ENCODE data around the gene SH3RF1.

Gene SH3RF1

GRCh38 chr4:169108303-169108702, 162.5 kb downstream of the SH3RF1 start:
- Histone ChIP-seq H3K79me2 (ENCODE audit: control insufficient read depth, low read length) (no peaks in the 10 kb centered on the region), H3K36me3 (ENCODE audit: control insufficient read depth, low read length) (no peaks in the 10 kb centered on the region)
- TF ChIP-seq CTCF (IDR thresholded peaks at IDR 0.05; ENCODE audit: low read depth, low read length, poor library complexity, severe bottlenecking) (no peak), EZH2phosphoT487 (IDR thresholded peaks at IDR 0.05; ENCODE audit: borderline replicate concordance, low read length) (no peak)

GRCh38 chr4:169107528-169107927, 163.2 kb downstream of the SH3RF1 start:
- Histone ChIP-seq H3K4me3 (ENCODE audit: low read length) (no peak overlapping the region), H3K27me3 (ENCODE audit: control insufficient read depth, low read length) (no peaks in the 10 kb centered on the region), H3K4me1 (ENCODE audit: control insufficient read depth, low read length) (no peaks in the 10 kb centered on the region), H3K9me3 (ENCODE audit: control insufficient read depth, insufficient read depth, low read length) (no peaks in the 10 kb centered on the region), H3K36me3 (ENCODE audit: control insufficient read depth, low read length) (no peaks in the 10 kb centered on the region), H3F3A (ENCODE audit: control insufficient read depth, insufficient read depth) (no peaks in the 10 kb centered on the region), H3K27ac (ENCODE audit: low read depth, low read length) (no peak overlapping the region), H3K79me2 (ENCODE audit: control insufficient read depth, low read length) (no peaks in the 10 kb centered on the region), H4K20me1 (ENCODE audit: control insufficient read depth, insufficient read depth, low read depth, low read length) (no peaks in the 10 kb centered on the region), H3K4me2 (ENCODE audit: low read length) (no peak overlapping the region), H3K9me2 (replicated peaks; ENCODE audit: control insufficient read depth, low read length) (no peaks in the 10 kb centered on the region)
- no peak for TF ChIP-seq EZH2phosphoT487 (IDR thresholded peaks at IDR 0.05; ENCODE audit: borderline replicate concordance, low read length)
- no peak for TF ChIP-seq CTCF (IDR thresholded peaks at IDR 0.05; ENCODE audit: low read depth, low read length, poor library complexity, severe bottlenecking)

More at GRCh38 chr4:169108303-169108702, 162.5 kb downstream of the SH3RF1 start:
- H4K20me1 ChIP-seq (ENCODE audit: control insufficient read depth, insufficient read depth, low read depth, low read length), result no peaks in the 10 kb centered on the region
- no peaks in the 10 kb centered on the region for H3K9me3 ChIP-seq (ENCODE audit: control insufficient read depth, insufficient read depth, low read length)
- no peaks in the 10 kb centered on the region for H3K27me3 ChIP-seq (ENCODE audit: control insufficient read depth, low read length)
- H3K27ac ChIP-seq (ENCODE audit: low read depth, low read length), result no peak overlapping the region
- H3K4me3 ChIP-seq (ENCODE audit: low read length), result no peak overlapping the region
- H3K4me2 ChIP-seq (ENCODE audit: low read length), result no peak overlapping the region
- H3K4me1 ChIP-seq (ENCODE audit: control insufficient read depth, low read length), result no peaks in the 10 kb centered on the region
- H3F3A ChIP-seq (ENCODE audit: control insufficient read depth, insufficient read depth), result no peaks in the 10 kb centered on the region
- H3K9me2 ChIP-seq (replicated peaks; ENCODE audit: control insufficient read depth, low read length), result no peaks in the 10 kb centered on the region

GRCh38 chr4:169106696-169107229, 164.0 kb downstream of the SH3RF1 start:
- TF ChIP-seq CTCF (IDR thresholded peaks at IDR 0.05; ENCODE audit: low read depth, low read length, poor library complexity, severe bottlenecking) (no peak), EZH2phosphoT487 (IDR thresholded peaks at IDR 0.05; ENCODE audit: borderline replicate concordance, low read length) (no peak)
- H3K36me3 ChIP-seq (ENCODE audit: control insufficient read depth, low read length), result no peaks in the 10 kb centered on the region
- H3K4me2 ChIP-seq (ENCODE audit: low read length), result no peak overlapping the region
- H3K79me2 ChIP-seq (ENCODE audit: control insufficient read depth, low read length), result no peaks in the 10 kb centered on the region
- no peak overlapping the region for H3K4me3 ChIP-seq (ENCODE audit: low read length)
- H3K27me3 ChIP-seq (ENCODE audit: control insufficient read depth, low read length), result no peaks in the 10 kb centered on the region
- H3K27ac ChIP-seq (ENCODE audit: low read depth, low read length), result no peak overlapping the region
- H4K20me1 ChIP-seq (ENCODE audit: control insufficient read depth, insufficient read depth, low read depth, low read length), result no peaks in the 10 kb centered on the region
- H3K9me3 ChIP-seq (ENCODE audit: control insufficient read depth, insufficient read depth, low read length), result no peaks in the 10 kb centered on the region
- no peaks in the 10 kb centered on the region for H3K4me1 ChIP-seq (ENCODE audit: control insufficient read depth, low read length)
- H3K9me2 ChIP-seq (replicated peaks; ENCODE audit: control insufficient read depth, low read length), result no peaks in the 10 kb centered on the region
- no peaks in the 10 kb centered on the region for H3F3A ChIP-seq (ENCODE audit: control insufficient read depth, insufficient read depth)

All from DOHH2 (cell line).